ENCODE data around the gene TEX264.
"Not testable (repeated sequence)": the region's sequence is repeated elsewhere in the genome, so short reads cannot be mapped to it uniquely, and the experiment has no call there.

GRCh38 chr3:51742320-51742719 is 71.3 kb downstream of the TEX264 start:
- TF ChIP-seq CTCF, POLR2A, POLR2AphosphoS5, EP300 (IDR thresholded peaks at IDR 0.05): not testable (repeated sequence)

Data from stomach (tissue), 4 donors.